CD4-positive, alpha-beta T cell (primary cell): ENCODE data around the gene KRABD2.

Experiments
- ATAC-seq: fragments of 200-7000 bp; cut with Tn5 transposase; one replicate; pipeline ENCODE4 v1.10.0; 2022; ENCODE audit warnings: mild to moderate bottlenecking; ENCODE audit not compliant: poor library complexity
- CTCF ChIA-PET: fragments of 350-600 bp; sonication (Branson Sonifier 250); formaldehyde crosslinking; loops from one replicate; lab custom pipeline; 2021; ENCODE audit warnings: antibody characterized with exemption, inconsistent platforms; lab: Charles Lee
- POLR2A ChIA-PET: fragments of 350-600 bp; sonication (Branson Sonifier 250); formaldehyde crosslinking; loops from one replicate; lab custom pipeline; 2021; ENCODE audit warnings: antibody characterized with exemption, inconsistent platforms; lab: Charles Lee
- DNase-seq, 14 experiments: peaks; one replicate each; pipeline ENCODE4 v3.0.0-alpha.2; 2013 to 2020; ENCODE audit warnings: mixed read lengths in 2 of 14
- H3K27ac ChIP-seq, 2 donors: one replicate each; pipeline versions ENCODE4 v1.5.1 to v1.7.0; 2013; ENCODE audit warnings: low read length in 2 of 2, low read depth in 1 of 2, mild to moderate bottlenecking in 1 of 2
- H3K27me3 ChIP-seq, 2 experiments: 1 replicate in 1 of 2; 2 replicates in 1 of 2; pipeline versions ENCODE4 v1.6.1 to v1.7.0; 2013; ENCODE audit warnings: low read length in 2 of 2, control low read depth in 1 of 2, mild to moderate bottlenecking in 1 of 2, moderate library complexity in 1 of 2; ENCODE audit not compliant: insufficient read depth in 2 of 2, control insufficient read depth in 1 of 2
- H3K36me3 ChIP-seq: one replicate; pipeline ENCODE4 v1.6.1; 2013; ENCODE audit warnings: low read length, control low read depth; ENCODE audit not compliant: insufficient read depth
- H3K4me1 ChIP-seq: one replicate; pipeline ENCODE4 v1.6.1; 2013; ENCODE audit warnings: low read length, control low read depth; ENCODE audit not compliant: insufficient read depth
- H3K4me3 ChIP-seq: one replicate; pipeline ENCODE4 v1.5.1; 2013; ENCODE audit warnings: mild to moderate bottlenecking, low read length, moderate library complexity
- H3K9me3 ChIP-seq, 2 experiments: 1 replicate in 1 of 2; 2 replicates in 1 of 2; pipeline versions ENCODE4 v1.6.1 to v1.7.0; 2013; ENCODE audit warnings: low read length in 2 of 2, mild to moderate bottlenecking in 2 of 2, control low read depth in 1 of 2, moderate library complexity in 1 of 2; ENCODE audit not compliant: control insufficient read depth in 1 of 2, insufficient read depth in 1 of 2
- H3K27ac Mint-ChIP-seq: one replicate; pipeline ENCODE4 v1.8.0; 2020; ENCODE audit warnings: mixed read lengths
- H3K27me3 Mint-ChIP-seq: one replicate; pipeline ENCODE4 v1.8.0; 2021; ENCODE audit warnings: mixed read lengths
- H3K36me3 Mint-ChIP-seq: one replicate; pipeline ENCODE4 v1.8.0; 2021; ENCODE audit warnings: low read depth, mixed read lengths
- H3K4me1 Mint-ChIP-seq: one replicate; pipeline ENCODE4 v1.8.0; 2021; ENCODE audit warnings: low read depth, mixed read lengths
- H3K4me3 Mint-ChIP-seq: one replicate; pipeline ENCODE4 v1.8.0; 2020; ENCODE audit warnings: mild to moderate bottlenecking, mixed read lengths
- H3K9me3 Mint-ChIP-seq: one replicate; pipeline ENCODE4 v1.8.0; 2020; ENCODE audit warnings: mixed read lengths
- CTCF ChIP-seq: fragments of 200-600 bp; IDR thresholded peaks from one replicate; pipeline ENCODE4 v1.8.0; 2022; ENCODE audit warnings: antibody characterized with exemption, mild to moderate bottlenecking
- intact Hi-C, 2 experiments: fragments of 100-400 bp; cut with DNase I in 1 of 2; cut with micrococcal nuclease in 1 of 2; formaldehyde crosslinking; loops; one replicate each; pipeline versions ENCODE4 v1.15.1 to v1.9.0; 2023 to 2025; cut with DNase I, micrococcal nuclease

Gene KRABD2

GRCh38 chr17:8408371-8408770 lies 31.9 kb upstream of the KRABD2 start:
- DNase-seq (no peak), ATAC-seq (no peak)
- no peaks in the 10 kb centered on the region for H3K36me3 Mint-ChIP-seq
- intact Hi-C loops, result no loop called here
- Histone ChIP-seq H3K27me3 (peaks cover 0 to 7% of the 10 kb centered on the region in 2 experiments), H3K27ac (no peak overlapping the region), H3K36me3 (no peaks in the 10 kb centered on the region), H3K9me3 (no peaks in the 10 kb centered on the region), H3K4me3 (no peak overlapping the region), H3K4me1 (peaks cover 13% of the 10 kb centered on the region)
- no peak overlapping the region for H3K4me3 Mint-ChIP-seq
- peaks cover 6% of the 10 kb centered on the region for H3K4me1 Mint-ChIP-seq
- peaks cover 9% of the 10 kb centered on the region for H3K27me3 Mint-ChIP-seq
- no peak overlapping the region for H3K27ac Mint-ChIP-seq
- no peak for TF ChIP-seq CTCF
- ChIA-PET CTCF (interaction anchor here (1.7 kb wide), 1 partner anchor 12 kb away, joined by 4 read pairs; no protein-coding TSS in a partner anchor), POLR2A (no interaction called here)
- no peaks in the 10 kb centered on the region for H3K9me3 Mint-ChIP-seq

GRCh38 chr17:8406174-8406573 lies 29.7 kb upstream of the KRABD2 start:
- Mint-ChIP-seq H3K36me3 (no peaks in the 10 kb centered on the region), H3K4me1 (no peaks in the 10 kb centered on the region), H3K9me3 (no peaks in the 10 kb centered on the region), H3K4me3 (no peak overlapping the region), H3K27ac (no peak overlapping the region), H3K27me3 (peaks cover 11% of the 10 kb centered on the region)
- ChIA-PET CTCF (no interaction called here), POLR2A (no interaction called here)
- DNase-seq, result no peak
- TF ChIP-seq CTCF, result no peak
- Histone ChIP-seq H3K9me3 (no peaks in the 10 kb centered on the region), H3K36me3 (no peaks in the 10 kb centered on the region), H3K4me1 (peaks cover 5% of the 10 kb centered on the region), H3K27me3 (peaks cover 6 to 7% of the 10 kb centered on the region in 2 experiments), H3K27ac (no peak overlapping the region), H3K4me3 (no peak overlapping the region)
- ATAC-seq, result no peak
- intact Hi-C loops, result no loop called here

GRCh38 chr17:8405499-8406016 lies 29.1 kb upstream of the KRABD2 start:
- CTCF ChIA-PET, result no interaction called here

More at GRCh38 chr17:8405499-8406016, 29.1 kb upstream of the KRABD2 start:
- Mint-ChIP-seq H3K27ac (no peak overlapping the region), H3K4me1 (no peaks in the 10 kb centered on the region), H3K36me3 (no peaks in the 10 kb centered on the region), H3K27me3 (peaks cover 18% of the 10 kb centered on the region), H3K9me3 (no peaks in the 10 kb centered on the region), H3K4me3 (no peak overlapping the region)
- H3K27me3 ChIP-seq, result peaks cover 6 to 7% of the 10 kb centered on the region in 2 experiments
- POLR2A ChIA-PET, result interaction anchor here (0.7 kb wide), 1 partner anchor 30 kb away, joined by 3 read pairs; the partner anchor contains the start of gene NDEL1
- H3K36me3 ChIP-seq, result no peaks in the 10 kb centered on the region
- TF ChIP-seq CTCF, result no peak
- peaks cover 5% of the 10 kb centered on the region for H3K4me1 ChIP-seq
- no peak for DNase-seq
- intact Hi-C loops, result no loop called here
- H3K9me3 ChIP-seq, result no peaks in the 10 kb centered on the region
- no peak overlapping the region for H3K4me3 ChIP-seq
- no peak for ATAC-seq
- H3K27ac ChIP-seq, result no peak overlapping the region
